HCT116 (cell line): ENCODE data around the gene ZIC4. TPM values are rescaled to one million over a fixed set of nuclear protein-coding genes. Genes with fewer than 3 reads are reported as not detected.

Experiments used
- ATAC-seq: fragments of 200-7000 bp; cut with Tn5 transposase; 2 replicates; pipeline ENCODE4 v1.9.1; 2020; ENCODE audit warnings: mild to moderate bottlenecking, moderate library complexity
- BruUV-seq: library from RNA; stranded (reverse); fragments of 400-500 nt; replicated peaks from 2 replicates; lab custom pipeline; 2021; lab: Mats Ljungman, UMichigan
- CTCF ChIA-PET: fragments of 300-600 bp; sonication (Branson Sonifier 250); formaldehyde crosslinking; loops from one replicate; lab custom pipeline; 2021; ENCODE audit warnings: antibody characterized with exemption; lab: Charles Lee
- POLR2A ChIA-PET: fragments of 300-600, 350-600 bp; sonication (Branson Sonifier 250); formaldehyde crosslinking; loops from one replicate; lab custom pipeline; 2021; ENCODE audit warnings: antibody characterized with exemption; lab: Charles Lee
- RAD21 ChIA-PET, 2 experiments: fragments of 300-600 bp; sonication (Branson Sonifier 250); formaldehyde crosslinking; loops; one replicate each; lab custom pipeline; 2023; ENCODE audit warnings: low total read pairs in 2 of 2; ENCODE audit not compliant: uncharacterized antibody in 2 of 2, unreplicated experiment in 2 of 2, low non-redundant PET in 1 of 2; lab: Charles Lee
- DNase-seq: peaks from one replicate; pipeline ENCODE4 v3.0.0-alpha.2; 2010; ENCODE audit warnings: low read depth, low spot score
- H2AFZ ChIP-seq: fragments of 200-600 bp; shearing (Covaris generic), sonication (generic); 2 replicates; pipeline ENCODE4 v1.6.1; 2017; ENCODE audit warnings: low read depth, mixed run types, mixed read lengths, antibody characterized with exemption, low read length; ENCODE audit not compliant: poor library complexity, severe bottlenecking
- H3K27ac ChIP-seq: 2 replicates; pipeline ENCODE4 v1.5.1; 2012; ENCODE audit warnings: low read depth, low read length
- H3K27me3 ChIP-seq: fragments of 200-600 bp; sonication (generic); 2 replicates; pipeline ENCODE4 v1.6.1; 2016; ENCODE audit warnings: mixed run types, low read length, mixed read lengths; ENCODE audit not compliant: insufficient read depth
- H3K36me3 ChIP-seq, 2 experiments: fragments of 200-500 bp in 1 of 2; fragments of 200-600 bp in 1 of 2; sonication (Bioruptor generic) in 1 of 2; sonication (generic) in 1 of 2; 2 replicates each; pipeline versions ENCODE4 v1.5.1 to v1.6.1; 2014 to 2016; ENCODE audit warnings: low read length in 2 of 2, inconsistent platforms in 1 of 2, mixed read lengths in 1 of 2, mixed run types in 1 of 2; ENCODE audit not compliant: insufficient read depth in 2 of 2, control insufficient read depth in 1 of 2
- H3K4me1 ChIP-seq, 2 experiments: fragments of 200-600 bp in 1 of 2; sonication (generic) in 1 of 2; 2 replicates each; pipeline versions ENCODE4 v1.5.1 to v1.6.1; 2012 to 2017; ENCODE audit warnings: low read length in 2 of 2, inconsistent platforms in 1 of 2, mild to moderate bottlenecking in 1 of 2, mixed read lengths in 1 of 2, mixed run types in 1 of 2, moderate library complexity in 1 of 2; ENCODE audit not compliant: insufficient read depth in 2 of 2, control insufficient read depth in 1 of 2
- H3K4me2 ChIP-seq: fragments of 200-600 bp; sonication (generic); 2 replicates; pipeline ENCODE4 v1.6.1; 2017; ENCODE audit warnings: mixed run types, low read length, mixed read lengths
- H3K4me3 ChIP-seq, 2 experiments: fragments of 200-600 bp in 1 of 2; sonication (generic) in 1 of 2; replicated peaks in 1 of 2; 2 replicates each; pipeline ENCODE4 v1.5.1; 2011 to 2016; ENCODE audit warnings: low read length in 2 of 2, control low read depth in 1 of 2, low read depth in 1 of 2, mild to moderate bottlenecking in 1 of 2, mixed read lengths in 1 of 2, mixed run types in 1 of 2
- H3K79me2 ChIP-seq: fragments of 200-600 bp; sonication (generic); 2 replicates; pipeline ENCODE4 v1.6.1; 2017; ENCODE audit warnings: mild to moderate bottlenecking, mixed run types, low read length, moderate library complexity, mixed read lengths; ENCODE audit not compliant: insufficient read depth
- H3K9ac ChIP-seq: fragments of 200-600 bp; sonication (generic); 2 replicates; pipeline ENCODE4 v1.6.1; 2016; ENCODE audit warnings: low read length, mixed read lengths
- H3K9me2 ChIP-seq: fragments of 200-600 bp; sonication (generic), shearing (Covaris generic); 2 replicates; pipeline ENCODE4 v1.6.1; 2017; ENCODE audit warnings: mixed run types, mild to moderate bottlenecking, moderate library complexity; ENCODE audit not compliant: insufficient read depth
- H3K9me3 ChIP-seq, 2 experiments: fragments of 200-500 bp in 1 of 2; fragments of 200-600 bp in 1 of 2; sonication (Bioruptor generic) in 1 of 2; sonication (generic) in 1 of 2; 2 replicates each; pipeline ENCODE4 v1.6.1; 2014 to 2017; ENCODE audit warnings: low read length in 2 of 2, mixed read lengths in 2 of 2, inconsistent platforms in 1 of 2, low read depth in 1 of 2, mild to moderate bottlenecking in 1 of 2, mixed run types in 1 of 2, moderate library complexity in 1 of 2; ENCODE audit not compliant: control insufficient read depth in 1 of 2, insufficient read depth in 1 of 2
- H4K20me1 ChIP-seq: fragments of 200-600 bp; sonication (generic), shearing (Covaris generic); 2 replicates; pipeline ENCODE4 v1.6.1; 2017; ENCODE audit warnings: mixed run types, mild to moderate bottlenecking, moderate library complexity; ENCODE audit not compliant: insufficient read depth
- CBX3 ChIP-seq: IDR thresholded peaks from 2 replicates; pipeline ENCODE4 v1.6.1; 2012; ENCODE audit warnings: low read depth
- EGR1 ChIP-seq: IDR thresholded peaks from 2 replicates; pipeline ENCODE4 v1.6.1; 2012; ENCODE audit warnings: low read depth
- FOSL1 ChIP-seq: IDR thresholded peaks from 2 replicates; pipeline ENCODE4 v1.6.1; 2012; ENCODE audit warnings: low read depth
- POLR2A ChIP-seq: IDR thresholded peaks from 2 replicates; pipeline ENCODE4 v1.7.0; 2011; ENCODE audit warnings: borderline replicate concordance; ENCODE audit not compliant: insufficient read depth, insufficient read length; ENCODE audit errors: extremely low read depth
- POLR2AphosphoS5 ChIP-seq: IDR thresholded peaks from 2 replicates; pipeline ENCODE4 v1.6.1; 2011; ENCODE audit warnings: mild to moderate bottlenecking, low read depth, low read length, moderate library complexity
- RAD21 ChIP-seq: IDR thresholded peaks from 2 replicates; pipeline ENCODE4 v1.6.1; 2012; ENCODE audit warnings: low read depth, mild to moderate bottlenecking
- SIN3A ChIP-seq: IDR thresholded peaks from 2 replicates; pipeline ENCODE4 v1.6.1; 2012; ENCODE audit warnings: low read depth
- SP1 ChIP-seq: IDR thresholded peaks from 2 replicates; pipeline ENCODE4 v1.6.1; 2012; ENCODE audit warnings: low read depth
- SRF ChIP-seq: IDR thresholded peaks from 2 replicates; pipeline ENCODE4 v1.6.1; 2012; ENCODE audit warnings: low read depth
- TCF7L2 ChIP-seq: IDR thresholded peaks from 2 replicates; pipeline ENCODE4 v1.7.0; 2011; ENCODE audit warnings: borderline replicate concordance, inconsistent platforms; ENCODE audit not compliant: insufficient read depth, insufficient read length; ENCODE audit errors: extremely low read depth
- YY1 ChIP-seq: IDR thresholded peaks from 2 replicates; pipeline ENCODE4 v1.6.1; 2011; ENCODE audit warnings: low read length, low read depth, moderate library complexity, mild to moderate bottlenecking; ENCODE audit not compliant: insufficient replicate concordance; ENCODE audit errors: extremely low read depth
- ZNF274 ChIP-seq: fragments of 200-500 bp; sonication (Bioruptor generic); IDR thresholded peaks from 2 replicates; pipeline ENCODE4 v1.6.1; 2014; ENCODE audit warnings: mild to moderate bottlenecking, low read depth, low read length, inconsistent platforms
- intact Hi-C: fragments of 100-400 bp; cut with micrococcal nuclease; formaldehyde crosslinking; loops from 2 replicates; pipeline ENCODE4 v1.10.0; 2022
- total RNA-seq: library from RNA; stranded (reverse); gene quantifications from one replicate; pipeline ENCODE4 v1.2.1, GENCODE V29; 2021; ENCODE audit not compliant: unreplicated experiment
- TF ChIP-seq, protein P1 (sequence below), 3 experiments: fragments of 200-600 bp in 1 of 3; sonication (generic) in 1 of 3; IDR thresholded peaks in 2 of 3; conservative IDR thresholded peaks in 1 of 3; 2 replicates each; pipeline ENCODE4 v1.5.1; 2012 to 2017; ENCODE audit warnings: low read depth in 2 of 3, low read length in 2 of 3, antibody characterized with exemption in 1 of 3, borderline replicate concordance in 1 of 3, control low read depth in 1 of 3, mild to moderate bottlenecking in 1 of 3, mixed read lengths in 1 of 3, mixed run types in 1 of 3, moderate library complexity in 1 of 3; ENCODE audit not compliant: insufficient read depth in 1 of 3
- TF ChIP-seq, protein P2 (sequence below): IDR thresholded peaks from 2 replicates; pipeline ENCODE4 v1.6.1; 2011; ENCODE audit warnings: mild to moderate bottlenecking, low read length, moderate library complexity; ENCODE audit not compliant: insufficient replicate concordance; ENCODE audit errors: extremely low read depth

Gene ZIC4
- total RNA-seq, 1 experiment from 2014 or later = not detected

DNA sequence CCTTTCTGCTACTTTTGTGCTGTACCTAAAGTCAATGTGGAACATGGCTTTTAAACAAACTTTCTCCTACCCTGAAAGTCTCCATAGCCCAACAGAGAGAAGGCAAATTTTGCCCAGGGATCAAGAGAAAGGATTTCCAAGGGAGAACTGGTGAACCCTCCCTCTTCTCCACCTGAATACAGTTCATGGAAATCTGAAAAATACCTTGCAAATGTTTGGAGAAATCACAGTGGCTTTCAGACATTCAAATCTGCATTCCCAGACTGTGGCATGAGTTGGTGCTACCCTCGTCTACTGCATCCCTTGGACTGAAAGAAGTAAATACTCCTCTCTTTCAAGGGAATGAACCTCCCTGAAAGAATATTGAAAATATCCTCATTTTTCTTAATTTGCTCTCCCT lies 38.7 kb downstream of the ZIC4 start (continued):
- TF ChIP-seq, protein P1, sequence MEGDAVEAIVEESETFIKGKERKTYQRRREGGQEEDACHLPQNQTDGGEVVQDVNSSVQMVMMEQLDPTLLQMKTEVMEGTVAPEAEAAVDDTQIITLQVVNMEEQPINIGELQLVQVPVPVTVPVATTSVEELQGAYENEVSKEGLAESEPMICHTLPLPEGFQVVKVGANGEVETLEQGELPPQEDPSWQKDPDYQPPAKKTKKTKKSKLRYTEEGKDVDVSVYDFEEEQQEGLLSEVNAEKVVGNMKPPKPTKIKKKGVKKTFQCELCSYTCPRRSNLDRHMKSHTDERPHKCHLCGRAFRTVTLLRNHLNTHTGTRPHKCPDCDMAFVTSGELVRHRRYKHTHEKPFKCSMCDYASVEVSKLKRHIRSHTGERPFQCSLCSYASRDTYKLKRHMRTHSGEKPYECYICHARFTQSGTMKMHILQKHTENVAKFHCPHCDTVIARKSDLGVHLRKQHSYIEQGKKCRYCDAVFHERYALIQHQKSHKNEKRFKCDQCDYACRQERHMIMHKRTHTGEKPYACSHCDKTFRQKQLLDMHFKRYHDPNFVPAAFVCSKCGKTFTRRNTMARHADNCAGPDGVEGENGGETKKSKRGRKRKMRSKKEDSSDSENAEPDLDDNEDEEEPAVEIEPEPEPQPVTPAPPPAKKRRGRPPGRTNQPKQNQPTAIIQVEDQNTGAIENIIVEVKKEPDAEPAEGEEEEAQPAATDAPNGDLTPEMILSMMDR (IDR thresholded peaks at IDR 0.05 in 2 of 3, conservative IDR thresholded peaks at IDR 0.05 in 1 of 3; ENCODE audit: borderline replicate concordance in 1 of 3, insufficient read depth in 1 of 3, low read depth in 2 of 3, low read length in 2 of 3) = no peak
- no peak for TF ChIP-seq SRF
- TF ChIP-seq SP1 = no peak
- no peak for TF ChIP-seq ZNF274

DNA sequence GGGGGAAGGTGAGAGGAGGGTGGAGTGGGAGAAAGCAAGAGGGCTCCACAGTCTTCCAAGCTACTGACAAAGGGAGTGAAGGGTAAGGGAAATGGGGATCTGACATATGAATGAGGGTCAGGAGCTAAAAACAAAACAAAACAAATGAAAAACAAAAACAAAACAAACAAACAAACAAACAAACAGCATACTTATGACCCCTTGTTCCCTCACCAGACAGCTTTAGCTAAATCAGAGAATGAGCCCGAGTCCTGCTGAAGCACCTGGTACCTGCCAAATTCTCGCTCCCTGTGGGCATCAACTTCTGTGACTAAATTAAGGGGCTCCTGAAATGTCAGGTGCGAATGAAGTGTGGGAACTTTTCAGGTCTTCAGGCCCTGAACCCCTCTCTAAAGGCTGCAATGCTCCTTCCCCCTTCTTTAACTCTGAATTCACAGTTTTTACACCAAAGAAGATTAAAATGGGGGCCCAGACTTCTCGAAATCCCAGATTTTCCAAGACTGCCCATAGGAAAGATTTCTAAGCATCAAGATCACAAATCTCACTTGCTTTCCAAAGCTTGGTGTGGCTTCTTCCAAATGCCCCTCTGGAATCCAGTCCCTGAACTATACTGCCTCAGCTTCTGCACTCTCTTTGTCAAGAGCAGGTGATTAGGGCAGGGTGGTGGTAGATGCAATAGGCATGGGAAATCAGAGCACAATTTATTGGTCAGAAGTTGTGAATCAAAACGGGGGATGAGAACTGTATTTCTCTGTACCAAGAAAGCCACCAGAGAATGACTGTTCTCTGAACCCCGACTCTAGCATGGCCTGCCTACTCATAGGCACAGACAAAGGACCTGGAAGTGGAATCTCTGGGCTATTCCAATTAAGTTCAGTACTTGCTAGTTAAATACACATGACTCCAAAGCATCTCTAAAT lies 40.9 kb downstream of the ZIC4 start:
- no peaks in the 10 kb centered on the region for H3K4me1 ChIP-seq
- CTCF ChIA-PET = no interaction called here
- H3K4me2 ChIP-seq = no peak overlapping the region
- DNase-seq (no peak), ATAC-seq (no peak)
- intact Hi-C loops = no loop called here
- H3K27ac ChIP-seq = no peak overlapping the region
- H3K36me3 ChIP-seq = no peaks in the 10 kb centered on the region
- H3K9me3 ChIP-seq = no peaks in the 10 kb centered on the region
- H3K27me3 ChIP-seq = peaks cover 6% of the 10 kb centered on the region; the same call in 1 of the 2 replicates
- no peaks in the 10 kb centered on the region for H3K9me2 ChIP-seq
- no peak overlapping the region for H3K4me3 ChIP-seq
- no TSS peak for BruUV-seq
- TF ChIP-seq CBX3 = no peak
- TF ChIP-seq, protein P1 (IDR thresholded peaks at IDR 0.05 in 2 of 3, conservative IDR thresholded peaks at IDR 0.05 in 1 of 3; ENCODE audit: borderline replicate concordance in 1 of 3, insufficient read depth in 1 of 3, low read depth in 2 of 3, low read length in 2 of 3) = no peak
- TF ChIP-seq POLR2A = no peak
- no peak for TF ChIP-seq FOSL1
- no peak for TF ChIP-seq ZNF274
- no peak for TF ChIP-seq SP1
- no peak for TF ChIP-seq SRF
- no peak for TF ChIP-seq EGR1
- no peak for TF ChIP-seq TCF7L2
- TF ChIP-seq SIN3A = no peak
- TF ChIP-seq, protein P2, sequence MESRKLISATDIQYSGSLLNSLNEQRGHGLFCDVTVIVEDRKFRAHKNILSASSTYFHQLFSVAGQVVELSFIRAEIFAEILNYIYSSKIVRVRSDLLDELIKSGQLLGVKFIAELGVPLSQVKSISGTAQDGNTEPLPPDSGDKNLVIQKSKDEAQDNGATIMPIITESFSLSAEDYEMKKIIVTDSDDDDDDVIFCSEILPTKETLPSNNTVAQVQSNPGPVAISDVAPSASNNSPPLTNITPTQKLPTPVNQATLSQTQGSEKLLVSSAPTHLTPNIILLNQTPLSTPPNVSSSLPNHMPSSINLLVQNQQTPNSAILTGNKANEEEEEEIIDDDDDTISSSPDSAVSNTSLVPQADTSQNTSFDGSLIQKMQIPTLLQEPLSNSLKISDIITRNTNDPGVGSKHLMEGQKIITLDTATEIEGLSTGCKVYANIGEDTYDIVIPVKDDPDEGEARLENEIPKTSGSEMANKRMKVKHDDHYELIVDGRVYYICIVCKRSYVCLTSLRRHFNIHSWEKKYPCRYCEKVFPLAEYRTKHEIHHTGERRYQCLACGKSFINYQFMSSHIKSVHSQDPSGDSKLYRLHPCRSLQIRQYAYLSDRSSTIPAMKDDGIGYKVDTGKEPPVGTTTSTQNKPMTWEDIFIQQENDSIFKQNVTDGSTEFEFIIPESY = no peak
- TF ChIP-seq POLR2AphosphoS5 = no peak
- TF ChIP-seq YY1 = no peak
- TF ChIP-seq RAD21 = no peak
- H2AFZ ChIP-seq = no peak overlapping the region
- RAD21 ChIA-PET = no interaction called here
- H3K9ac ChIP-seq = no peak overlapping the region
- POLR2A ChIA-PET = no interaction called here
- H3K79me2 ChIP-seq = no peaks in the 10 kb centered on the region
- H4K20me1 ChIP-seq = no peaks in the 10 kb centered on the region
